ENCODE data around the gene MRPL53. TPM values are rescaled to one million over a fixed set of nuclear protein-coding genes. Genes with fewer than 3 reads are reported as not detected.

The MRPL53 gene
- total and polyA plus RNA-seq, 2 of the 13 experiments (the other 11 are each of a cell fraction or from before 2014, with no cell fraction given): 34.3 to 51.9 TPM

- peak; percentile 80; the same call in 1 of the 2 replicates for TF ChIP-seq BATF2 (CRISPR knock-in tag; IDR thresholded peaks at IDR 0.05)
- TF ChIP-seq KLF16 (CRISPR knock-in tag; IDR thresholded peaks at IDR 0.05): peak in 1 of 2 experiments; percentile 96; a peak in 2 of 4 replicates
- TF ChIP-seq, protein P1, sequence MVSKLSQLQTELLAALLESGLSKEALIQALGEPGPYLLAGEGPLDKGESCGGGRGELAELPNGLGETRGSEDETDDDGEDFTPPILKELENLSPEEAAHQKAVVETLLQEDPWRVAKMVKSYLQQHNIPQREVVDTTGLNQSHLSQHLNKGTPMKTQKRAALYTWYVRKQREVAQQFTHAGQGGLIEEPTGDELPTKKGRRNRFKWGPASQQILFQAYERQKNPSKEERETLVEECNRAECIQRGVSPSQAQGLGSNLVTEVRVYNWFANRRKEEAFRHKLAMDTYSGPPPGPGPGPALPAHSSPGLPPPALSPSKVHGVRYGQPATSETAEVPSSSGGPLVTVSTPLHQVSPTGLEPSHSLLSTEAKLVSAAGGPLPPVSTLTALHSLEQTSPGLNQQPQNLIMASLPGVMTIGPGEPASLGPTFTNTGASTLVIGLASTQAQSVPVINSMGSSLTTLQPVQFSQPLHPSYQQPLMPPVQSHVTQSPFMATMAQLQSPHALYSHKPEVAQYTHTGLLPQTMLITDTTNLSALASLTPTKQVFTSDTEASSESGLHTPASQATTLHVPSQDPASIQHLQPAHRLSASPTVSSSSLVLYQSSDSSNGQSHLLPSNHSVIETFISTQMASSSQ (IDR thresholded peaks at IDR 0.05; ENCODE audit: low read depth): peak; percentile 68; the same call in 1 of the 2 replicates
- TF ChIP-seq, protein P1 (CRISPR knock-in tag; IDR thresholded peaks at IDR 0.05; ENCODE audit: borderline replicate concordance): peak; percentile 77; the same call in 1 of the 2 replicates
- no peak; the same call in 1 of the 2 replicates for TF ChIP-seq ZSCAN12 (CRISPR knock-in tag; IDR thresholded peaks at IDR 0.05)
- TF ChIP-seq KDM2A (CRISPR knock-in tag; IDR thresholded peaks at IDR 0.05; ENCODE audit: borderline replicate concordance, low read depth): peak; percentile 96
- TF ChIP-seq ZNF772 (CRISPR knock-in tag; IDR thresholded peaks at IDR 0.05): 0 out of 2 replicates have a peak, but pooled peaks have one; percentile 48
- TF ChIP-seq, protein P2, sequence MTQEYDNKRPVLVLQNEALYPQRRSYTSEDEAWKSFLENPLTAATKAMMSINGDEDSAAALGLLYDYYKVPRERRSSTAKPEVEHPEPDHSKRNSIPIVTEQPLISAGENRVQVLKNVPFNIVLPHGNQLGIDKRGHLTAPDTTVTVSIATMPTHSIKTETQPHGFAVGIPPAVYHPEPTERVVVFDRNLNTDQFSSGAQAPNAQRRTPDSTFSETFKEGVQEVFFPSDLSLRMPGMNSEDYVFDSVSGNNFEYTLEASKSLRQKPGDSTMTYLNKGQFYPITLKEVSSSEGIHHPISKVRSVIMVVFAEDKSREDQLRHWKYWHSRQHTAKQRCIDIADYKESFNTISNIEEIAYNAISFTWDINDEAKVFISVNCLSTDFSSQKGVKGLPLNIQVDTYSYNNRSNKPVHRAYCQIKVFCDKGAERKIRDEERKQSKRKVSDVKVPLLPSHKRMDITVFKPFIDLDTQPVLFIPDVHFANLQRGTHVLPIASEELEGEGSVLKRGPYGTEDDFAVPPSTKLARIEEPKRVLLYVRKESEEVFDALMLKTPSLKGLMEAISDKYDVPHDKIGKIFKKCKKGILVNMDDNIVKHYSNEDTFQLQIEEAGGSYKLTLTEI (CRISPR knock-in tag; conservative IDR thresholded peaks at IDR 0.05): no peak
- 0 out of 2 replicates have a peak, but pooled peaks have one; percentile 43 for TF ChIP-seq ZNF362 (CRISPR knock-in tag; IDR thresholded peaks at IDR 0.05; ENCODE audit: borderline replicate concordance)
- no peak for TF ChIP-seq ZNF253 (CRISPR knock-in tag; IDR thresholded peaks at IDR 0.05; ENCODE audit: borderline replicate concordance)
- TF ChIP-seq, protein P3, sequence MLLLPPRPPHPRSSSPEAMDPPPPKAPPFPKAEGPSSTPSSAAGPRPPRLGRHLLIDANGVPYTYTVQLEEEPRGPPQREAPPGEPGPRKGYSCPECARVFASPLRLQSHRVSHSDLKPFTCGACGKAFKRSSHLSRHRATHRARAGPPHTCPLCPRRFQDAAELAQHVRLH (CRISPR knock-in tag; IDR thresholded peaks at IDR 0.05; ENCODE audit: borderline replicate concordance, low read depth): peak; percentile 59; the same call in 1 of the 2 replicates
- TF ChIP-seq ZNF841 (CRISPR knock-in tag; IDR thresholded peaks at IDR 0.05; ENCODE audit: borderline replicate concordance): no peak
- peak; percentile 73 for TF ChIP-seq GABPA (IDR thresholded peaks at IDR 0.05; ENCODE audit: low read depth, low read length)
- peak; percentile 99 for TF ChIP-seq GABPA (CRISPR knock-in tag; IDR thresholded peaks at IDR 0.05; ENCODE audit: low read depth)
- peak; percentile 53; the same call in 1 of the 2 replicates for TF ChIP-seq PATZ1 (CRISPR knock-in tag; IDR thresholded peaks at IDR 0.05)
- peak; percentile 43 for TF ChIP-seq ATF3 (CRISPR knock-in tag; IDR thresholded peaks at IDR 0.05)
- peak; percentile 75 for TF ChIP-seq MED1 (CRISPR knock-in tag; IDR thresholded peaks at IDR 0.05)
Observed at GRCh38 chr2:74482801-74483674, 10.6 kb upstream of the MRPL53 start, which contains the start of the genes CCDC142 and TTC31 (continued).

Data from HepG2 (cell line).